ENCODE measurements around the gene ACOX3.

- TF ChIP-seq POLR2A (IDR thresholded peaks at IDR 0.05; ENCODE audit: low read length) (no peak), GATA1 (IDR thresholded peaks at IDR 0.05; ENCODE audit: low read depth, low read length) (no peak)
Observed at GRCh38 chr4:8475751-8476575, 35.4 kb upstream of the ACOX3 start.

Measured in erythroblast (primary cell).